Stromal cell of bone marrow (primary cell): ENCODE data around the gene FOXP4.

ENCODE experiments used
- DNase-seq: peaks from one replicate; pipeline ENCODE4 v3.0.0-alpha.2; 2012; ENCODE audit warnings: low read depth

The FOXP4 gene

GRCh38 chr6:41547799-41548097 is 1.6 kb downstream of the FOXP4 start:
- DNase-seq = no peak

- DNase-seq = no peak
These were observed 2.1 kb downstream of the FOXP4 start for GRCh38 chr6:41548098-41548840.

GRCh38 chr6:41548841-41549642 is 2.9 kb downstream of the FOXP4 start:
- no peak for DNase-seq

GRCh38 chr6:41549673-41550072 is 3.5 kb downstream of the FOXP4 start:
- DNase-seq = no peak

GRCh38 chr6:41551086-41551700 is 5.0 kb downstream of the FOXP4 start:
- DNase-seq = no peak

- no peak for DNase-seq
These were observed 5.7 kb downstream of the FOXP4 start for GRCh38 chr6:41551857-41552256.

GRCh38 chr6:41552723-41553122 is 6.5 kb downstream of the FOXP4 start:
- DNase-seq = no peak

GRCh38 chr6:41553405-41553999 is 7.3 kb downstream of the FOXP4 start:
- DNase-seq = no peak

GRCh38 chr6:41555326-41556300 is 9.4 kb downstream of the FOXP4 start:
- DNase-seq = no peak

GRCh38 chr6:41557335-41557734 is 11.2 kb downstream of the FOXP4 start:
- no peak for DNase-seq

- no peak for DNase-seq
These were observed 12.0 kb downstream of the FOXP4 start for GRCh38 chr6:41558033-41558807.

- no peak for DNase-seq
These were observed 13.7 kb downstream of the FOXP4 start for GRCh38 chr6:41559655-41560427.

GRCh38 chr6:41560431-41561192 is 14.4 kb downstream of the FOXP4 start:
- DNase-seq = no peak

GRCh38 chr6:41561416-41561815 is 15.2 kb downstream of the FOXP4 start:
- no peak for DNase-seq

- no peak for DNase-seq
These were observed 16.0 kb downstream of the FOXP4 start for GRCh38 chr6:41561931-41562911.

- no peak for DNase-seq
These were observed 17.0 kb downstream of the FOXP4 start for GRCh38 chr6:41563060-41563776.

GRCh38 chr6:41564448-41565142 is 18.4 kb downstream of the FOXP4 start:
- DNase-seq = no peak
